Fibroblast of villous mesenchyme (primary cell): ENCODE results near the gene LILRB4. TPM values are rescaled to one million over a fixed set of nuclear protein-coding genes. Genes with fewer than 3 reads are reported as not detected.
"Not testable (repeated sequence)": the region's sequence is repeated elsewhere in the genome, so short reads cannot be mapped to it uniquely, and the experiment has no call there.

Source experiments
- DNase-seq: peaks from one replicate; pipeline ENCODE4 v3.0.0-alpha.2; 2010; ENCODE audit warnings: low read depth
- H3K4me3 ChIP-seq: 2 replicates; pipeline ENCODE4 v1.5.1; 2011; ENCODE audit warnings: low read depth, mild to moderate bottlenecking, low read length
- CTCF ChIP-seq: IDR thresholded peaks from 2 replicates; pipeline ENCODE4 v1.5.1; 2012; ENCODE audit warnings: low read depth, mild to moderate bottlenecking, low read length; ENCODE audit not compliant: insufficient read depth
- total RNA-seq: library from RNA; depleted of rRNA; stranded (reverse); fragments of >200 nt; gene quantifications from 2 replicates; pipeline ENCODE4 v1.2.3, GENCODE V29; 2012

Gene LILRB4
- not detected in 2 replicates for total RNA-seq

GRCh38 chr19:54662730-54663129 lies at the start of gene LILRB4:
TSS of gene LILRB4 (plus strand) at chr19:54662985. CDS start at chr19:54663034, 49 bp downstream.
- no peak within 1 kb of the TSS for H3K4me3 ChIP-seq
- TF ChIP-seq CTCF, result no peak
- DNase-seq, result no peak

DNA sequence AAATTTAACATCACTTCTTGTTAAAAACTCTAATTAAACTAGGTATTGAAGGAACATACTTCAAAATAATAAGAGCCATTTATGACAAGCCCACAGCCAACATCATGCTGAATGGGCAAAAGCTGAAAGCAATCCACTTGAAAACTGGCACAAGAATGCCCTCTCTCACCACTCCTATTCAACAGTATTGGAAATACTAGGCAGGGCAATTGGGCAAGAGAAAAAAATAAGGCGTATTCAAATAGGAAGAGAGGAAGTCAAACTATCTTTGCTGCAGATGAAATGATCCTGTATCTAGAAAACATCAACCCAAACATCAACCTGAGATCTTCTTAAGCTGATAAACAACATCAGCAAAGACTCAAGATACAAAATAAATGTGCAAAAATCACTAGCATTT lies 48.1 kb upstream of the LILRB4 start:
- no peak overlapping the region for H3K4me3 ChIP-seq
- TF ChIP-seq CTCF, result no peak
- DNase-seq, result no peak

GRCh38 chr19:54616057-54616456 lies 46.7 kb upstream of the LILRB4 start:
- no peak overlapping the region for H3K4me3 ChIP-seq
- TF ChIP-seq CTCF, result no peak
- no peak for DNase-seq

DNA sequence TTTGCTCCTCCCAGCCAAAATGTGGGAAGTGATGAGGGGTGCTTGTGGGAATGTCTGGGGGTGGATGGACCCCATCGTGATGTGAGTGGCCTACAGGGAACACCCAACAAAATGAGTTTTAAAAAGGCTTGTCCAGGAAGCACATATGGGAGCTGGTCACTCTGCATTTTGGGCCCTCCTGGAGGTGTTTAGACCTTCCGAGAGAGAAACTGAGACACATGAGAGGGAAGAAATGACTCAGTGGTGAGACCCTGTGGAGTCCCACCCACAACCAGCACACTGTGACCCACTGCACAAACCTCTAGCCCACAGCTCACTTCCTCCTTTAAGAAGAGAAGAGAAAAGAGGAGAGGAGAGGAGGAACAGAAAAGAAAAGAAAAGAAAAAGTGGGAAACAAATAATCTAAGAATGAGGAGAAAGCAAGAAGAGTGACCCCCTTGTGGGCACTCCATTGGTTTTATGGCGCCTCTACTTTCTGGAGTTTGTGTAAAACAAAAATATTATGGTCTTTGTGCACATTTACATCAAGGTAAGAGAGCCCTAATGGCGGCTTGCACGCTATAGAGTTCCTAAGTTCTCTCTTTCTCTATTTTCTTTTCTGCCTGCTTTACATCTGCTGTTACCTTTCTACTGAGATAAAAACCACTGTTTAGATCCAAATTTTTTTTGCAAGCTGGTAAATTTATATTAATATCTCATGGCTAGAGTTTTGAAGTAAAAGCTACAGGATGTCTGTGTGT lies 45.8 kb upstream of the LILRB4 start:
- H3K4me3 ChIP-seq, result no peak overlapping the region
- TF ChIP-seq CTCF, result no peak
- no peak for DNase-seq

- H3K4me3 ChIP-seq, result no peak overlapping the region
- DNase-seq, result no peak
- TF ChIP-seq CTCF, result no peak
Observed at GRCh38 chr19:54620464-54620863, 42.3 kb upstream of the LILRB4 start.

DNA sequence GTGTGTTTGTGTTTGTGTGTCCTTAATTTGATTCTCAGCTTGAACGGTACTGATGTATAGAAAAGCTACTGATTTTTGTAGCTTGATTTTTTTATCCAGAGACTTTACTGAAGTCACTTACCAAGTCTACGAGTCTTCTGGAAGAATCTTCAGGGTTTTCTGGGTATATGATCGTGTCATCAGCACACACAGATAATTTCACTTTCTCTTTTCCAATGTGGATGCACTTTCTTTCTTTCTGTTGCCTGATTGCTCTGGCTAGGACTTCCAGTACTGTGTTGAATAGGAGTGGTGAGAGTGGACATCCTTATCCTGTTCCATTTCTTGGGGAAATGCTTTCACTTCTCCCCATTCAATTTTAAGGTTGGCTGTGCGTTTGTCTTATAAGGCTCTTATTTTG lies 40.4 kb upstream of the LILRB4 start:
- TF ChIP-seq CTCF, result no peak
- no peak overlapping the region for H3K4me3 ChIP-seq
- DNase-seq, result no peak

GRCh38 chr19:54624234-54624633 lies 38.6 kb upstream of the LILRB4 start:
- not testable (repeated sequence) for H3K4me3 ChIP-seq, DNase-seq

DNA sequence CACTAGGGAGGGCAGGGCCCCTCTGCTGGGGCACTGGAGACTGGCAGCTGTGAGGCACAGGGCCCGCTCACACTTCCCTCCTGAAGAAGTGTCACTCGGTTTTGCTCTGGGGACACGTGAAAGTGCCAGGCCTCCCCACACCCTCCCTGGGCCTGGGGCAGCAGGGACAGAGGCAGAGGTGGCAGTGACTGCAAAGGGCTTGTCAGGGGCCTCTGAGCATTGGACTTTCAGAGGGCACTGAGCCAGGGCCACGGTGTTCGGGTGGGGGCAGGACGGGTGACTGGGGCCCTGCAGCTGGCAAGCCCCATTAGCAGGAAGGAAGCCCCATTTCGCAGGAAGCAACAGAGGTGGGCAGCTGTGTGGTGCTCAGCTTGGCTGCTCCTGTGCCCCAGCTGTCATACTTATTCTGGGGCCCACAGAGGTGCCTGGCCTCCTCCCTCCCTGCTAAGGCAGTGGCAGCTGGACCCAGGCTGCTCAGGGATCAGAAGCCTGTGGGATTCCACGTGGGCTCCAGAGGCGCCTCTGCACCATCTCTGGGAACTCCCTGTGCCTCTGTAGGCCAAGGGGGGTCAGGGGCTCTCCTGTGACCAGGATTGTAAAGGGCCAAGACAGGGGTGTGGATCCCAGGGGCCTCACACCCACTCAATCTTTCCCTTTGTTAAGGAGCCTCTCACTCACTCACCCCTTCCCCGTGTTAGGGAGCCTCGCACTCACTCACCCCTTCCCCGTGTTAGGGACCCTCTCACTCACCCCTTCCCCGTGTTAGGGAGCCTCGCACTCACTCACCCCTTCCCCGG lies 37.7 kb upstream of the LILRB4 start:
- DNase-seq, H3K4me3 ChIP-seq: not testable (repeated sequence)
